Measurements from ENCODE around the gene POLE. TPM values are rescaled to one million over a fixed set of nuclear protein-coding genes. Genes with fewer than 3 reads are reported as not detected.

POLE gene
- total RNA-seq, 2 experiments from 2014 or later, result 115 to 121 TPM

- peaks cover 53% of the 10 kb centered on the region for H3K36me3 Mint-ChIP-seq (ENCODE audit: low read depth)
- TF ChIP-seq CTCF (IDR thresholded peaks at IDR 0.05), result no peak
- H3K9me3 Mint-ChIP-seq, result no peaks in the 10 kb centered on the region
- no peaks in the 10 kb centered on the region for H3K4me1 Mint-ChIP-seq (ENCODE audit: low read depth)
- H3K27me3 Mint-ChIP-seq, result no peaks in the 10 kb centered on the region
- intact Hi-C loops (cut with micrococcal nuclease), result no loop called here
- H3K27ac Mint-ChIP-seq, result no peak overlapping the region
- no peak for ATAC-seq
- POLR2A ChIA-PET, result no interaction called here
- no peak for DNase-seq
- H3K4me3 Mint-ChIP-seq, result no peak overlapping the region
- CTCF ChIA-PET, result no interaction called here
These were observed 13.6 kb downstream of the POLE start for GRCh38 chr12:132673288-132674179.

- Mint-ChIP-seq H3K9me3 (no peaks in the 10 kb centered on the region), H3K27me3 (no peaks in the 10 kb centered on the region), H3K27ac (no peak overlapping the region), H3K36me3 (ENCODE audit: low read depth) (peaks cover 58% of the 10 kb centered on the region), H3K4me3 (no peak overlapping the region), H3K4me1 (ENCODE audit: low read depth) (no peaks in the 10 kb centered on the region)
- CTCF ChIA-PET, result no interaction called here
- ATAC-seq, result no peak
- intact Hi-C loops (cut with micrococcal nuclease), result no loop called here
- no peak for DNase-seq
- POLR2A ChIA-PET, result no interaction called here
- TF ChIP-seq CTCF (IDR thresholded peaks at IDR 0.05), result no peak
These were observed 14.5 kb downstream of the POLE start for GRCh38 chr12:132672678-132673077.

- no peaks in the 10 kb centered on the region for H3K27me3 Mint-ChIP-seq
- DNase-seq (no peak), ATAC-seq (no peak)
- no peak overlapping the region for H3K4me3 Mint-ChIP-seq
- ChIA-PET CTCF (no interaction called here), POLR2A (no interaction called here)
- H3K4me1 Mint-ChIP-seq (ENCODE audit: low read depth), result no peaks in the 10 kb centered on the region
- TF ChIP-seq CTCF (IDR thresholded peaks at IDR 0.05), result no peak
- H3K36me3 Mint-ChIP-seq (ENCODE audit: low read depth), result peaks cover 58% of the 10 kb centered on the region
- intact Hi-C loops (cut with micrococcal nuclease), result no loop called here
- H3K27ac Mint-ChIP-seq, result no peak overlapping the region
- H3K9me3 Mint-ChIP-seq, result no peaks in the 10 kb centered on the region
These were observed 15.0 kb downstream of the POLE start for GRCh38 chr12:132672116-132672515.

- no peak for TF ChIP-seq CTCF (IDR thresholded peaks at IDR 0.05)
- DNase-seq, result no peak
- ATAC-seq, result no peak
- ChIA-PET POLR2A (no interaction called here), CTCF (interaction anchor here (1.4 kb wide), 1 partner anchor 54 kb away, joined by 3 read pairs; no protein-coding TSS in a partner anchor)
- intact Hi-C loops (cut with micrococcal nuclease), result no loop called here
- Mint-ChIP-seq H3K27me3 (no peaks in the 10 kb centered on the region), H3K36me3 (ENCODE audit: low read depth) (peaks cover 64% of the 10 kb centered on the region), H3K4me3 (no peak overlapping the region), H3K27ac (no peak overlapping the region), H3K4me1 (ENCODE audit: low read depth) (no peaks in the 10 kb centered on the region), H3K9me3 (no peaks in the 10 kb centered on the region)
These were observed 17.8 kb downstream of the POLE start for GRCh38 chr12:132669166-132669879.

All from activated CD8-positive, alpha-beta T cell treated with anti-CD3 and anti-CD28 coated beads for 36 hours (primary cell).